GM19468 (cell line): ENCODE measurements around the gene PAIP2B.
"Not testable (repeated sequence)": the region's sequence is repeated elsewhere in the genome, so short reads cannot be mapped to it uniquely, and the experiment has no call there.

Experiments used
- ATAC-seq: cut with Tn5 transposase; IDR thresholded peaks from one replicate; pipeline ENCODE4 v1.9.1; 2021; ENCODE audit warnings: mild to moderate bottlenecking, moderate library complexity, moderate number of reproducible peaks; ENCODE audit not compliant: unreplicated experiment; ENCODE audit errors: extremely low read depth

Gene PAIP2B, protein sequence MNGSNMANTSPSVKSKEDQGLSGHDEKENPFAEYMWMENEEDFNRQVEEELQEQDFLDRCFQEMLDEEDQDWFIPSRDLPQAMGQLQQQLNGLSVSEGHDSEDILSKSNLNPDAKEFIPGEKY

DNA sequence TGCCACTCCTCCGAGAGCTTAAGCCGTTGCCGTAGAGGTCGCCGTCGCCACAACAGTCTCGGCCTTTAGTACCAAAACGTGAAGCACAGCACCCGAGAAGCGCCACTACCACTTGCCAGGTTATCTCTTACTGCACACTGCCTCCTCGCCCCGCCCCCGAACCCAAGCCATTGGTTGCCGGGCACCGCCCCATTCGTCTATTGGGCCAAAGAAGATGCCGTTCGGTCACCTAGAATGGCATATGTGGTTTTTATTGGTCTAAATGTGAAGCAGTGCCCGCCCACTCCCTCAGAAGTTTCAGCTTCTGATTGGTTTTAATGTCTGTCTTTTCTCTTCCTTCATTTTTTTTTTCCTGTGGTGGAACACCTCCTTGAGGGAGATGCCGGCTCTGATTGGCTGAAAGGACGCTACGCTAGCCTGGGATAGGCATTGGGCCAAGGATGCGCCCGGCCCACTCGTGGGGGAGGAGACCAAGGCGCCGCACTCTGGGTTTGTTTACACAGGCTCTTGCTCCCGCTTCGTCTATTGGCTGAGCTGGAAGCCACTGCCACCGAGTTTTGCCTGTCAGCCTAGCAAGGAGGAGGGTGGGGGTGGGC, at the start of gene PAIP2B:
PAIP2B (minus strand) TSS at position 139 of the 596 bp plus-strand sequence. CDS start 24,514 bp downstream, outside the sequence.
- peak; percentile 89 for ATAC-seq

DNA sequence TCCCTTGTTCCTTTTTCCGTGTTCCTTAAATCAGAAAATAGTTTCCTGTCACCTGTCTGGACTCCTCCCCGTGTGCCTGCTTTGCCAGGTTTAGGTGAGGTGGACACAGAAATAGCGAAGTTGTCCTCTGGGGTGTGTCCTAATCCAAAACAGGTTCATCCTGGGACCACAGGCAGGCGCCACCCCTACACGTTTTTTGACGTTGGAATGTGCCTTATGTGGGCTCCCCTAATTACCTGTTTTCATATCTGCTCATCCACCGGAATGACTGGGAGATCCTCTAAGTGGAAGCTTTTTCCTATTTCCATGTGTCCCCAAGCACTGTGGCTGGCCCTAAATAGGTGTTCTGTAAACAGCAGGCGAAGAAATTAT, 49.0 kb upstream of the PAIP2B start:
- no peak for ATAC-seq

DNA sequence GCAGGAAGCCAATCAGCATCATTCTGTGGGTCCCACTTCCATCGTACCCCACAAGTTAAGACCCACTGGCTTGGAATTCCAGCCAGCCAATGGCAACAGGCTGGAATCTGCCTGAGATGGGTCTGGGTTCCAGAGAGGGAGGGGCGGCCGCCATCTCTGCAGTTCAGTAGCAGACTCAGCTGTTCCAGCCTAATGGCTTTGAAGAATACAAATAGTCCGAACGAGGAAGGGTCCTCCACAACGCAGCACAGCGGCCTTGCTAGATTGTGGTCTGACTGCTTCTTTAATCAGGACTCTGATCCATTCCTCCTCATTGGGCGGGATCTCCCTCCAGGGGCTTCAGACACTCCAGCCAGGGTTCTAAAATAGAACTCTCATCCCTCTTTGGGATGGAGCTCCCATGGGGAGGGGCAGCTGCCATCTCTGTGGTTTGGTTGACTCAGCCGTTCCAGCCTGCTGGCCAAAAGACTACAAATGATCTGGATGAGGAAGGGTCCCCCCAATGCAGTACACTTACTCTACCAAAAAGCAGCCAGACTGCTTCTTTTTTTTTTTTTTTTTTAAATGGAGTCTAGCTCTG, 42.7 kb upstream of the PAIP2B start:
- ATAC-seq = no peak

DNA sequence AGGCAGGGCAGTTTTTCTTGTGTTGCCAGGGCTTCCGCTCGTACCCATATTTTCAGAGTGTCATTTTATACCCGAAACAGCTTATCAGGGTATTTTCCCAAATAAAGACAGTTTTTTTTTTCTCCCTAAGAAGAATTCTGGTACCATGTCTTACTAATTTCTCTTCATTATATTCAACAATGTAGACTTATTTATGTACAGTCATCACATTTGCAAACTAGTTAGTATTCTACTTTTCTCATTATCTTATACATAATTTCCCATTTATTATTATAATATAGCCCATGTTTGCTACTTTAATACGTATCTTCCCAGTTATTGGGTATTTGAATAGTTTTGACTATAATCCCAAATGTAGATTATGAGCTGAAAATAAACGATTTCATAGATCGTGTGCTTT, 36.5 kb upstream of the PAIP2B start:
- ATAC-seq = no peak

DNA sequence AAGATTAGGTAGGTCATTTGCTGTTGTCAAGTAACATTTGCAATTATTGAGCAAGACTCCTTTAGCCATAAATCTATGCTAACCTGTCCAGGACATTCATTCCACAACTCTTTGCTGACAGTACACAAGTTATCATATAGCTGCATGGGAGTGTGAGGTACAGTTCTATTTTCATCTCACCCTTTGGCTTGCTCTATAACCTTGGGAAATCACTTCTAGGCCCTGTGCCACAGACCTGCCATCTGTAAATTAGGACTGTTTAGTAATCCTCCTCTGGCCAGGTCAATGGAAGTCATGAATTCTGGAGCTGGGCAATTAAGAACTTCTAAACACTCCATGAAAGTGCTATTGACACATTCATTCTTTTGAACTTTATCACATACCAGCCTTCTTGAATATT, 34.6 kb upstream of the PAIP2B start:
- no peak for ATAC-seq

DNA sequence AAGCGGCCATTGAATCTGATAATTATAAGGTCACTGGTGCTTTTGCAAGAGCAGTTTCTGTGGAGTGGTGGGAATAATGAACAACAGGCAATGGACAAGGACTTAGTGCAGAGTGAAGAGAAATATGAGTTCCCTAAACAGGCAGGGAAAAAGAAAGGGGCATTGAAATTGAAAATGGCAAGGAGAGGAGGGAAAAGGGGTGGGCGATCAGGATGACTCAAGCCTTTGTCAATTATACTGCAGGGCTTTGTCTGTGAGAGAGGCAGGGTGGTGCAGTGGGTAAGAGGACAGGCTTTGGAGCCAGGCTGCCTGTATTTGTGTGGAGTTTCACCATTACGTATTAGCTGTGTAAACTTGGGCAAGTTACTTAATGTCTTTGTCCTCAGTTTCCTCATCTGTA, 29.5 kb upstream of the PAIP2B start:
- no peak for ATAC-seq

DNA sequence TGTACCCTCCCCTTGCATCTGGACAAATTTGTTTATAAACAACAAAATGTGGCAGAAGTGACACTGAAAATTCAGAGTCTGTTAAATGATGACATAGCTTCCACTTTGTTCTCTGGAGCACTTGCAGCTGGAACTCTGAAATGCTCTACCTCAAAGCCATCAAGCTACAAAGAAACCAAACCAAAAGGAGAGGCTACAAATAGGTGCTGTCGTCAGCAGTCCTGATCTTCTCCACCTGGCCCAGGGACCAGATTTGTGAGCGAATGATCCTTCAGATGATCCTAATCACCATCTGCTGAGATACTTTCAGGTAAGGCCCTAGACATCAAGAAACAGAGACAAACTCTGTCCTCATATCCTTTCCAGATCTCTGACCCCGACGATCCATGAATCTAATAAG, 27.9 kb upstream of the PAIP2B start:
- no peak for ATAC-seq

DNA sequence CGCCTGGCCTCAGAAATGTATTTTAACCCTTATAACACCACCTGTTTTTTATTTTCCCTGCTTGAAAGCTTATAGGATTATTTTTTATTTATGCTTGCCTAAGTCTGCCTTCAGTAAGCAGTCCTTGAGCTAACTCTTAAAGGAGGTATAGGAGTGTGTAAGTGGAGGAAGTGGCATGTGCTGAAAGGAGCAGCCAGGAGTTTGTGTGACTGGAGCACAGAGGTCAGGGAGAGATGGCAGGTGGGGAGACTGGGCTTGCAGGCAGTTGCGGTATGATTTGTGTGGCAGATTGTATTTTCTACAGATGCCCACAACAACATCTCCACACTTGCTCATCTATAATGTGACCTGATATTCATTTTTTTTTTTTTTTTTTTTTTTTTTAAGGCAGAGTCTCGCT, 27.2 kb upstream of the PAIP2B start:
- ATAC-seq = no peak

DNA sequence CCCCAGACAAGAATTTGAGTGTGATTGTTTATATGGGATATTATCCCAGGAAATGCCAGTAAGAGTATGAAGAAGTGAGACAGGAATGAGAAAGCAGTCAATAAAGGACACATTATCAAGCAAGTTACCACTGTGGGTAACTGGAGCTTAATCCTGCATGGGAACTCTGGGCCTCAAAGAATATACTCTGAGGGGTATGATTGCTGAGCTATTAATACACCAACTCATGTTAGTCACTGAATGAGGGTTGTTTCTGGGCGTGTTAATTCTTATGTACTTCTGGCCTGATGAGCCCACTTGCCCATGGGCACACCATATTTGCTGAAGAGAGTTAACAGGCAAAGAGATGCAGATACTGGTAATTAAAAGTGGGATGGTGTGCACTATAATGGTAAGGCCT, 26.6 kb upstream of the PAIP2B start:
- no peak for ATAC-seq

DNA sequence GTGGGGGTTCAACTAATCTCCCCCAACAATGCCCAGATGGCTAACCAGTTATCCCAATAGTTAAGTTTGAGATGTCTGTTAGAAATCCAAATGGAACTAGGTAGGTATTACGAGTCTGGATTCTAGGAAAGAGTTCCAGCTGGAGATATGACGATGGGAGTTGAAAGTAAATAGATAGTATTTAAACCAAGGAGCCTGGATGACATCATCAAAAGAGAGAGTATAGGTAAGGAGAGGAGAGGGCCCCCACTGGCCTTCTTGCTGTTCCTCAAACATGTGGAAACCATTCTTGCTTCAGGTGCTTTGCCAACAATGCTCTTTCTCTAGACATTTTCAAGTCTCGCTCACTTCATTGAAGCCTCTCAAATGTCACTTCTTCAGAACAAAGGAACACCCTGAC, 26.0 kb upstream of the PAIP2B start:
- ATAC-seq = no peak

DNA sequence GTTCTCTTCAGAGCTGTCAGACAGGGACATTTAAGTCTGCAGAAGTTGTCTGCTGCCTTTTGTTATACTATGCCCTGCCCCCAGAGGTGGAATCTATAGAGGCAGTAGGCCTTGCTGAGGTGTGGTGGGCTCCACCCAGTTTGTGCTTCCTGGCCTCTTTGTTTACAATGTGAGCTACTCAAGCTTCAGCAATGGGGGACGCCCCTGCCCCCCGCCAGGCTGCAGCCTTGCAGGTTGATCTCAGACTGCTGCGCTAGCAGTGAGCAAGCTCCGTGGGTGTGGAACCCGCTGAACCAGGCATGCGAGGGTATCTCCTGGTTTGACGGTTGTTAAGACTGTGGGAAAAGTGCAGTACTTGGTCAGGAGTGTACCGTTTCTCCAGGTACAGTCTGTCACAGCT, 24.0 kb upstream of the PAIP2B start:
- ATAC-seq = no peak

DNA sequence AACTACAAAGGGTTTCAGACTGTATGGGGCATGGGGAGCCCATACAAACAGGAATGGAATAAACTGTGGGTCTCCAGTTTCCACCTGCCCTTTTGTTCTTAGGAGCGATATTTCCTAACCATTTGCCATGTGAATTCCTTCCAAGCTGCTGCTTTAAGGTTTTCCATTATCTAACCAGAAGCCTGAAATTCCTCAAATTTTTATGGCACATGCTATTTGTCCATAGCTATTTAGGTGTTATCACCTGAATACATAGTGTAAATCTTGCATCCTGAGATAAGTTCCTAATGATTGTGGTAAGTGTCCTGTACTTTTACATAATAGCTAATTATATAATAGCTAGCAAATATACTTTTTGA, 17.4 kb upstream of the PAIP2B start:
- ATAC-seq = no peak

DNA sequence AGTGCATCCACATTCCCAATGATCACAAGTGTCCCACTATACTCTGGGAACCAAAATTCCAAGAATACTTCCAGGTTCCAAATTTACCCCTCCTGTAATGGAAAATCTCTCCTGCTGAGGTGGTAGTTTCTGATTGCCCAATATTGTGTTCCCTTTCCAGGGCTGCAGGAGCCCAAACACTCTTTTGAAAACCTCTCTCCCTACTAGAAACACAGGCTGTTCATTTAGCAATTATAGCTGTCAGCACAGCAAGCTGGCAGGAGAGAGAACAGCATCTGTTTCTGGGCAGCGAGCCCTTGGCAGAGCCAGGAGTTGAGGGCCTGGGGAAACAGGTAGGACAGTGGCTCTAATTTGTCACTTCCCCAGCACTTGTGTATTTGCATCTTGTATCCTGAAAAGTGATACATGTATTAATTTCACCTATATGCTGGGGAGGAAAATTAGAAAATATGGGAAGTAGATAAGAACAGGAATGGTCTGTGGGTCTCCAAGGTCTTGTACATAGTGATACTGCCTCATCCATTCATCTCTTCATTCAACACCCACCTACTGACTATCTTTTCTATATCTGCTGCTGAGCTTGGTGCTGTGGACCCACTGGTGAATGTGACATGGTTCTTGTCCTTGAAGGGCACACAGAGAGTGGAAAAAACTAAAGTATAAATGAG, 16.9 kb upstream of the PAIP2B start:
- ATAC-seq = no peak

DNA sequence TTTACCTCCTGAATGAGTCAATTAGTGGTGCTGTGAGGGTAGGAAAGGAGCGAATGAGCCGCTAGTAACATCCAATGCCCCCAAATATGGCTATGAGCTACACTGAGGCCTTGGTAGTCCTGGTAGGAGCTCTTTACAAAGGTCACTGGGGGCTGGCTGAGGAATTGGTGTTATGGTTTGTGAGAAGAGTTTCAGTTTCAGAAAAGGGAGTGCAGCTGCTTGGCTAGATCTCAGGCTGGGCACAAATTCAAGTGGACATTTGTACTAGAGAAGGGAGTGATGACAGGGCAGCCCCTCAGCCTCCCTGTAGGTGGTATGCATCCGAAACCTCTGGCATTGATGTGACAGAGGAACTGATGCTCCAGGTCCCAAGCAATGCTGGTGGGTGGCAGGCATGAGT, 13.9 kb upstream of the PAIP2B start:
- ATAC-seq = no peak

DNA sequence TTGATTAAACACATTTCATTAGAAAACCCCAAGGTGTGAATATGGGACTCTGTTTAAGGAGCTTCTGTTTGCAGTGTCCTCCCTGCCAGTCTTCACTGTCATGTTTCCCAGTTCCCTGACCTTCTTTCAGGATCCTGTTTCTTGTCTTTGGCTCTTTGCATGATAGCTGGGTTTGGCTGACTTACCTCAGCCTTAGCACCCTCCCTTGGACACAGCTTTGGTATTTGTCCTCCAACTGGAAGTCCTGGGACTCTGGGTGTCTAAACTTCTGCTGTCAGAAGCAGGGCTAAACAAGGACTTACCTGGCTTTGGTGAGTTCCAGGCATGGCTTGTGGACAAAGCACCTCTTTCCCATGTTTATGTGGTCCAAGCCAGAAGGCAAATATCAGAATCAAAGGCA, 11.2 kb upstream of the PAIP2B start:
- no peak for ATAC-seq

DNA sequence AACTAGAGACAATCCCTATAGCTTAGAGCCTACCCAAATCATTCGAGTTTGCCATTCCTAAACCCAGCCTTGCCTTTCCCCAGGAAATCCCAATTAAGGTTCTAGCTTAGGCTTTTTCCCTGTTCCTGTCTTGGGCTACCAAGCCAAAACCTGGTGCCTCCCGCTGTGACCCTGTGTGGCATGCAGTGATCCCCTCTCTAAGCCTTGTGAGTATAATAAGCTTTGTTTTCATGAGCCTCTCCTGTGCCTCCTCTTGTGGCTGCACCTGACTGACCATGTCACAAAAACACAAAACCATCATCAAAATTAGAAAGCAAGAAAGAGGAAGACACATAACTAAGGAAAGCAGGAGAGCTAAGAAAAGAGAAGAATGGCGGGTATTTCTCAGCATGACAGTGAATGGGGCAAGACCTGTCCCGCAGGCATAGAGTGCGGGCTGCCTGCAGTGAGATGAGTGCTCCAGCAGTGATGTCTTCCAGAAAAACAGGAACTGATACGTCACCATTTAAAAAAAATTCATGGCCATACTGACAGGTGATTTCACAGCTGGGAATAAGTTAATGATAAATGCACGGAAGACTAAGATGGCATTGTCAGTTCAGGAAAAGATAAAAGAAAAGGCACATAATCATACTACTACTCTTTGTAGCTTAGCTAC, 9.2 kb upstream of the PAIP2B start:
- ATAC-seq = no peak

DNA sequence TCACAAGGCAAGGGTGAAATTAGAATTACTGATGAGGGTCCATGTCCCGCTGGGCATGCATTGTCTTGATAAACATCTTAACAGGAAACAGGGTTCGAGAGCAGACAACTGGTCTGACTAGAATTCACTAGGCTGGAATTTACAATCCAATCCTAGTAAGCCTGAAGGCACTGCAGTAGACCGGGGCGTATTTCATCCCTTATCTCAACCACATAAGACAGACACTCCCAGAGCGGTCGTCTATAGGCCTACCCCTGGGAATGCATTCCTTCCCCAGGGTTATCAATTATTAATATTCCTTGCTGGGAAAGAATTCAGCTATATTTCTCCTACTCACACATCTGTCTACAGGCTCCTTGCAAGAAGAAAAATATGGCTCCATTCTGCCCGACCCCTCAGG, 6.2 kb upstream of the PAIP2B start:
- ATAC-seq = not testable (repeated sequence)

DNA sequence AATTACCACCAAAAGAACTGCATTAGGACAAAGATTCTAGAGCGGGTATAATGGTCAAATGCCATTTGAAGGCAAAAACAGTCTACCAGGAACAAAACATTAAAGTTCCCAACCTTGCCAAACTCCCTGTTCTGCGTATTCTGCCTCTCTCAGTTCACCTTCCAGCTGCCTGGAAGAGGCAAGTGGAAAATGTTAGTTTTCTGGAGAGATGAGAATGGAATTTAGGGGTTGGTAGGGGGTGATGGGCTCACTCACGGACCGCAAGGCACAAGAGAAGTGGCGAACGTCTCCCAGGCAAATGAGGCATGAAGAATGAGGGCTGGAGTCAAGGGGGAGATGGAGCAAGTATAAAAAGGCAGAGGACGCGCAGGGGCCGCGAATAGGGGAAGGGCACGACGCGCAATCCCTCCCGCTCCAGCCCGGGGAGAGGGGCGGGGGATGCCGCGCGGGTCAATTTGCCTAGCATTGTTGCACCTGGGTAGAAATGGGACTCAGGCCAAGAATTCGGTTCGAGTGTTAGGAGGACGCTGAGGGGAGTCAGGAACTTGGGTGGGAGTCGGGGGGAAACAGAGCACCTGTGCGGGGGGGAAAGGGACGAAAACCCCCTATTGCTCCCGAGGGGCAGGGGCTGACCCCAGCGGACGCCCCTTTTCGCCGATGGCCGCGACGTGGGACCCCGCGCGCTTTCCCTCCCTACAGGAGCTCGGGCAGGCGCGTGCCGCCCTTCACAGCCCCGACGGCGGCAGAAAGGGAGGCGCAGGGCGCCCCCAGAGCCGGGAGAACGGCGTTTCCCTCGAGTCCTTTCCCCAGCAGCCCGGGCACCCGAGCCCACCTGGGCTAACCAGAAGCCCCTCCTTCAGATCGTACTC, 573 bp downstream of the PAIP2B start:
- no peak for ATAC-seq

DNA sequence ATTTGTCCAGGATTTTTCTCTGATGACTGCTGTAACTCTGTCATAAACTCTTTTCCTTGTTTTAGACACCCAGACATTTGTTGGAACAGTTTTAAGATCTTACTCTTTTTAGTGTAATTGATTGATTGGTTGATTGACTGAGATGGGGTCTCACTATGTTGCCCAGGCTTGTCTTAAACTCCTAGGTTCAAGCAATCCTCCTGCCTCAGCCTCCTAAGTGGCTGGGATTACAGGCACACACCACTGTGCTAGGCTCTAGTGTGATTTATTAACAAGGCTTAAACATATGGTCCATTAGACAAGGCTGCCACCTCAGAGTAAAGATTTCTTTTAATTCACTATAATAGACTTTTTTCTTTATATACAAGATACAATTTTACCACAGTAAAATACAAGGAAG, 2.0 kb downstream of the PAIP2B start:
- ATAC-seq = no peak

DNA sequence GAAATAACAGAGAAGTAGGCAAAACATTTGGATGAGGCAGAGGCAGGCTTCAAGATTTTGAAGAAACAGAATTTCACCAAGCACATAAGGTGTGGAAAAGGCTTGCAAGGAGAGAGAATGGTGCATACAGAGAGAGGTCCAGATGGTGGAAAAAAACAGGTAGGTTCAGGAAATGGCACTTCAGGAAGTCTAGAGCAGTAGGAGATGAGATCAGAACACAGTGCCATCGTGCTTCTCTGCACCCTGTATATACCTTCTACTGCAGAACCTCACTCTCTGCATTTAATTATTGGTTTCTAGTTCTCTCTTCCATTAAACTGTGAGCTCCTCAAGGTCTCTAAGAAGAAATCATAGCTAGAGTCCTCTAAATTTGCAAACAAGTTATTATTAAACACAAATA, 2.4 kb downstream of the PAIP2B start:
- ATAC-seq = no peak
